HG02642 (cell line): ENCODE data around the gene PLEKHO2.

Source experiments
- ATAC-seq: cut with Tn5 transposase; IDR thresholded peaks from one replicate; pipeline ENCODE4 v1.9.1; 2021; ENCODE audit warnings: mild to moderate bottlenecking; ENCODE audit not compliant: unreplicated experiment, poor library complexity

Gene PLEKHO2

DNA sequence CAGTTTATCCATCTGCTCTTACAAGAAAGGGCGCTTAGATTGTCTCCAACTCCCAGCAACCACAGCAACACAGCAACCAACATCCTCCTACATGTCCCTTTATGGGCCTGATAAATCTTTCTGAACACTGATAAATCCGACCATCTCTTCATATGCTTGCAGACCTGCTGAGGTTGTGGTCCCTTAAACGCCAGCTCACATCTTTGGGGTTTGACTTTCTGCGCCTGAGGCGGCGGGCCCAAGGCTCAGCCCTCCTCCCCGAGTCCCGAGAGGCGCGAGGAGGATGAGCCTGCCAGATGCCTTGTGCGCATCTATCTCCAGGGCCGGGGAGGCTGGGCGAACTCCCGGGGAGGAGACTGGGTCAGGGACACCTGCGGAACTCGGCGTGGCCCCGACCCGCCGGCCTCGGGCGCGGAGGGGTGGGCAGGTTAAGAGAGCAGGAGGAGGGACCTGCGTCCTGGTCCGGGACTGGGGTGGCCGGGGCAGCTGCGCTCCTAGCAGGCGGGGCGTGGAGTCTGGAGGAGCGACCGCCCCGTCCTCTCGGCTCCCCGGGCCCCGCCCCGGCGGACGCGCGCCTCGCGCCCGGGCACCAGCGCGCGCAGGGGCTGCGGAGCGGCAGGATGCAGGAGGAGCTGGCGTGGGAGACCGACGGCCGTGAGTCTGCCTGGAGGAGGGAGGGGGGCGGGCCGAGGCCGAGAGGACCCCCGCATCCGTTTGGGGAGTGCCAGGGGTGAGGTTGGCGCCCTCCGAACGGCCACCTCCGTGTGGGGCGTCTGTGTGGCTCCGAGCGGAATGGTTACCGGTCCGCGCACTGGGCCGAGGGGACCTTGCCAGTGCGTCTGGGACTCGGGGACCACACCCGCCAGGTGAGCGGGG is 69.8 kb downstream of the PLEKHO2 start, which contains the start of gene ANKDD1A:
ANKDD1A (plus strand) TSS at position 592 of the 876 bp plus-strand sequence; CDS start at position 621, 29 bp downstream.
- peak; percentile 75 for ATAC-seq

DNA sequence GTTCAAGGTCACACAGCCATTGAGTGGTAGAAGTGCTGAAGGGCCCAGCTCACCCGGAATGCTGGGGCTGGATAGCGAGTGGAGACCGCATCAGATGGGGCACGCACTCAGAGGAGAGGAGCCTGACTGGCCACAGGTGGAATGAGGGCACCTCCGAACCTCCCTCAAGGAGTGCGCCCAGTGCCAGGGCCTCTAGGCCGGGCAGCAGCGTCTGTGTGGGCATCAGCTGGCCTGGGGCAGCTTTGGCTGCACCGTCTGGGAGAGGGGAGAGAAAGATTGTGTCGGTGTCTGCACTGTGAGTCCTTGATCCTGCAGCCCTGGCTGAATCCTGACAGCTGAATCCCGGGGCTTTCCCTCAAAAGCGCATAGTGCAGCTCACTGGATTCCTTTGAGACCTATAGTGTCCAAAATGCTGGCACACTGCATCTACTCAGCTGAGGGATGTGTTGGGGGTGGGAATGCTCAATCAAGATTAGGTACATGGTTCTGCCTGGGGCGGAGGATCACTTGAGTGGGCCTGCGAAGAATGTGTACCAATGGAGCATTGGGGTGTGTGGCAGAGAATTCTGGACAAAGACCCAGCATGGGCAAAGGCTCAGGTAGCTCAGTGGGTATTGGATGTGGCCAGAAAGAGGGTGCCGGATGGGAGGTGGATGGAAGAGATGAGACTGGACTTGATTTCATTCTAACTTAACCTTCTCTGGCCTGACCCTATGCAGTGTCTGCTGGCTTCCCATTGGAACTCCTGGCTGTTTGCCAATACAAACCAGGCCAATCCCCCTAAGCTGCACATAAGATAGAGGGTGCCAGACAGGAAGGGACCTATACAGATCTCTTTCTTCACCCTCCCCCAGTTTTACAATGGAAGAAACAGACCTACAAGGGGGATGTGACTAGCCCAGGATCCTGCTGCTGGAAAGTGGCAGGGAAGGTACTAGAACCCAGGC is 70.9 kb downstream of the PLEKHO2 start:
- ATAC-seq: no peak

GRCh38 chr15:64915518-64916227 is 74.0 kb downstream of the PLEKHO2 start:
- no peak for ATAC-seq

DNA sequence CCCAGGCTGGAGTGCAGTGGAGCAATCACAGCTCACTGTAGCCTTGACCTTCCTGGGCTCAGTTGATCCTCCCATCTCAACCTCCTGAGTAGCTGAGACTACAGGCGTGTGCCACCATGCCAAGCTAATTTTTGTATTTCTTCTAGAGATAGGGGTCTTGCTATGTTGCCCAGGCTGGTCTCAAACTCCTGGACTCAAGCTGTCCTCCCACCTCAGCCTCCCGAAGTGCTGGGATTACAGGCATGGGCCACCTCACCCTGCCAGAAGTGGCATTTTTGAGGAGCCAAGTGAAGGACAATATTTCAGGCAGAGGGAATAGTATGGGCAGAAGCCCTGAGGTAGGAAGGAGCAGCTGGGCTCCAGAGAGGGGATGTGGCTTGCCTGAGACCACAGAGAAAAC is 74.7 kb downstream of the PLEKHO2 start:
- ATAC-seq: no peak

GRCh38 chr15:64917211-64917610 is 75.5 kb downstream of the PLEKHO2 start:
- no peak for ATAC-seq
